Stimulated activated naive CD4-positive, alpha-beta T cell (primary cell): ENCODE results near the gene ANKS3.

ENCODE experiments used
- DNase-seq, 6 experiments: peaks; one replicate each; lab custom pipeline; 2025; lab: John Stamatoyannopoulos, UW

ANKS3 gene

GRCh38 chr16:4649744-4650442 is 84.2 kb downstream of the ANKS3 start:
- DNase-seq = peak in 3 of 6 experiments; percentile 60 to 64 (median 62)

GRCh38 chr16:4648917-4649316 is 85.2 kb downstream of the ANKS3 start:
- no peak for DNase-seq

- DNase-seq = no peak
Measured at GRCh38 chr16:4647644-4647980, 86.5 kb downstream of the ANKS3 start.

GRCh38 chr16:4646773-4647643 is 87.1 kb downstream of the ANKS3 start:
- DNase-seq = peak in 4 of 6 experiments; percentile 11 to 43 (median 24)
